GM18868 (cell line): ENCODE data around the gene BOC.

Experiments used
- ATAC-seq: cut with Tn5 transposase; IDR thresholded peaks from one replicate; pipeline ENCODE4 v1.9.1; 2021; ENCODE audit warnings: mild to moderate bottlenecking, moderate library complexity; ENCODE audit not compliant: unreplicated experiment

The BOC gene

GRCh38 chr3:113247068-113247467 is 35.7 kb downstream of the BOC start:
- no peak for ATAC-seq

GRCh38 chr3:113247675-113248458 is 36.5 kb downstream of the BOC start:
- no peak for ATAC-seq

- ATAC-seq: no peak
Measured at GRCh38 chr3:113249111-113249510, 37.8 kb downstream of the BOC start.

GRCh38 chr3:113249601-113250000 is 38.2 kb downstream of the BOC start:
- ATAC-seq: no peak

- ATAC-seq: no peak
Measured at GRCh38 chr3:113250566-113250965, 39.2 kb downstream of the BOC start.

GRCh38 chr3:113251817-113252216 is 40.5 kb downstream of the BOC start:
- no peak for ATAC-seq

- no peak for ATAC-seq
Measured at GRCh38 chr3:113252553-113252952, 41.2 kb downstream of the BOC start.

GRCh38 chr3:113253702-113254101 is 42.3 kb downstream of the BOC start:
- no peak for ATAC-seq

- ATAC-seq: no peak
Measured at GRCh38 chr3:113254171-113254947, 43.0 kb downstream of the BOC start.

GRCh38 chr3:113255100-113255853 is 43.9 kb downstream of the BOC start:
- no peak for ATAC-seq

GRCh38 chr3:113255854-113256615 is 44.7 kb downstream of the BOC start:
- no peak for ATAC-seq

- no peak for ATAC-seq
Measured at GRCh38 chr3:113258361-113258760, 47.0 kb downstream of the BOC start.

- no peak for ATAC-seq
Measured at GRCh38 chr3:113259196-113259595, 47.8 kb downstream of the BOC start.

GRCh38 chr3:113261063-113261625 is 49.8 kb downstream of the BOC start:
- ATAC-seq: no peak

- ATAC-seq: no peak
Measured at GRCh38 chr3:113261626-113262303, 50.4 kb downstream of the BOC start.

- ATAC-seq: no peak
Measured at GRCh38 chr3:113262304-113262665, 50.9 kb downstream of the BOC start.

- ATAC-seq: no peak
Measured at GRCh38 chr3:113263020-113263419, 51.7 kb downstream of the BOC start.

GRCh38 chr3:113263778-113264177 is 52.4 kb downstream of the BOC start:
- no peak for ATAC-seq

GRCh38 chr3:113264283-113265131 is 53.1 kb downstream of the BOC start:
- ATAC-seq: no peak
